Effector memory CD4-positive, alpha-beta T cell (primary cell): ENCODE measurements around the gene TNFRSF18.

Experiments
- DNase-seq, 3 donors: peaks; one replicate each; pipeline ENCODE4 v3.0.0-alpha.2; 2020
- H3K27ac ChIP-seq: 2 replicates; pipeline ENCODE4 v1.7.0; 2013; ENCODE audit warnings: mild to moderate bottlenecking, low read length, moderate library complexity; ENCODE audit not compliant: insufficient read depth, poor library complexity, severe bottlenecking
- H3K27me3 ChIP-seq: replicated peaks from 2 replicates; pipeline ENCODE4 v1.7.0; 2013; ENCODE audit warnings: mild to moderate bottlenecking, low read length; ENCODE audit not compliant: insufficient read depth, control insufficient read depth, poor library complexity, severe bottlenecking
- H3K36me3 ChIP-seq: 2 replicates; pipeline ENCODE4 v1.7.0; 2013; ENCODE audit warnings: mild to moderate bottlenecking, low read length, moderate library complexity; ENCODE audit not compliant: control insufficient read depth, insufficient read depth
- H3K4me1 ChIP-seq: 2 replicates; pipeline ENCODE4 v1.7.0; 2013; ENCODE audit warnings: low read length, mild to moderate bottlenecking; ENCODE audit not compliant: control insufficient read depth, insufficient read depth, poor library complexity, severe bottlenecking
- H3K4me3 ChIP-seq: 2 replicates; pipeline ENCODE4 v1.7.0; 2013; ENCODE audit warnings: low read length, low read depth, mild to moderate bottlenecking; ENCODE audit not compliant: insufficient read depth, poor library complexity, severe bottlenecking
- H3K9me3 ChIP-seq: 2 replicates; pipeline ENCODE4 v1.7.0; 2013; ENCODE audit warnings: mild to moderate bottlenecking, low read length, moderate library complexity; ENCODE audit not compliant: control insufficient read depth

Gene TNFRSF18

GRCh38 chr1:1164701-1165451 is 41.5 kb downstream of the TNFRSF18 start:
- peaks cover 2% of the 10 kb centered on the region for H3K4me1 ChIP-seq
- no peaks in the 10 kb centered on the region for H3K9me3 ChIP-seq
- H3K36me3 ChIP-seq, result no peaks in the 10 kb centered on the region
- no peak overlapping the region for H3K4me3 ChIP-seq
- no peak for DNase-seq
- no peak overlapping the region for H3K27ac ChIP-seq
- no peaks in the 10 kb centered on the region for H3K27me3 ChIP-seq

- DNase-seq, result no peak
- Histone ChIP-seq H3K27ac (no peak overlapping the region), H3K36me3 (no peaks in the 10 kb centered on the region), H3K4me3 (no peak overlapping the region), H3K4me1 (no peaks in the 10 kb centered on the region), H3K9me3 (no peaks in the 10 kb centered on the region), H3K27me3 (no peaks in the 10 kb centered on the region)
Measured at GRCh38 chr1:1164361-1164700, 42.1 kb downstream of the TNFRSF18 start.

GRCh38 chr1:1163538-1164070 is 42.8 kb downstream of the TNFRSF18 start:
- Histone ChIP-seq H3K9me3 (no peaks in the 10 kb centered on the region), H3K4me1 (peaks cover under 1% of the 10 kb centered on the region), H3K4me3 (no peak overlapping the region), H3K27me3 (no peaks in the 10 kb centered on the region), H3K27ac (no peak overlapping the region), H3K36me3 (no peaks in the 10 kb centered on the region)
- DNase-seq, result no peak

- H3K27ac ChIP-seq, result no peak overlapping the region
- no peaks in the 10 kb centered on the region for H3K36me3 ChIP-seq
- no peaks in the 10 kb centered on the region for H3K9me3 ChIP-seq
- H3K4me3 ChIP-seq, result no peak overlapping the region
- peaks cover 8% of the 10 kb centered on the region for H3K4me1 ChIP-seq
- DNase-seq, result no peak
- no peaks in the 10 kb centered on the region for H3K27me3 ChIP-seq
Measured at GRCh38 chr1:1162597-1163537, 43.5 kb downstream of the TNFRSF18 start.

GRCh38 chr1:1161683-1162079 is 44.7 kb downstream of the TNFRSF18 start:
- no peaks in the 10 kb centered on the region for H3K27me3 ChIP-seq
- no peaks in the 10 kb centered on the region for H3K9me3 ChIP-seq
- no peak overlapping the region for H3K4me3 ChIP-seq
- H3K27ac ChIP-seq, result no peak overlapping the region
- peaks cover 11% of the 10 kb centered on the region for H3K4me1 ChIP-seq
- no peaks in the 10 kb centered on the region for H3K36me3 ChIP-seq
- DNase-seq, result no peak

- Histone ChIP-seq H3K9me3 (no peaks in the 10 kb centered on the region), H3K36me3 (no peaks in the 10 kb centered on the region), H3K4me3 (no peak overlapping the region), H3K4me1 (peaks cover 11% of the 10 kb centered on the region), H3K27ac (no peak overlapping the region), H3K27me3 (no peaks in the 10 kb centered on the region)
- no peak for DNase-seq
Measured at GRCh38 chr1:1161078-1161682, 45.2 kb downstream of the TNFRSF18 start.

- DNase-seq, result no peak
- no peak overlapping the region for H3K4me3 ChIP-seq
- H3K27ac ChIP-seq, result no peak overlapping the region
- H3K9me3 ChIP-seq, result no peaks in the 10 kb centered on the region
- H3K4me1 ChIP-seq, result peaks cover 11% of the 10 kb centered on the region
- H3K36me3 ChIP-seq, result no peaks in the 10 kb centered on the region
- H3K27me3 ChIP-seq, result no peaks in the 10 kb centered on the region
Measured at GRCh38 chr1:1160281-1160930, 46.0 kb downstream of the TNFRSF18 start.

GRCh38 chr1:1157914-1158710 is 48.3 kb downstream of the TNFRSF18 start:
- peak in 1 of 3 donors; percentile 15 for DNase-seq

GRCh38 chr1:1157426-1157913 is 48.9 kb downstream of the TNFRSF18 start:
- H3K36me3 ChIP-seq, result no peaks in the 10 kb centered on the region
- peak overlapping the region; percentile 76 for H3K4me3 ChIP-seq
- DNase-seq, result peak; percentile 43 to 60 (median 51)
- H3K27me3 ChIP-seq, result no peaks in the 10 kb centered on the region
- H3K4me1 ChIP-seq, result peaks cover 11% of the 10 kb centered on the region
- peak overlapping the region; percentile 74 for H3K27ac ChIP-seq
- H3K9me3 ChIP-seq, result no peaks in the 10 kb centered on the region

More at GRCh38 chr1:1157914-1158710, 48.3 kb downstream of the TNFRSF18 start:
- Histone ChIP-seq H3K9me3 (no peaks in the 10 kb centered on the region), H3K4me3 (peak overlapping the region; percentile 76), H3K27me3 (no peaks in the 10 kb centered on the region), H3K36me3 (no peaks in the 10 kb centered on the region), H3K4me1 (peaks cover 11% of the 10 kb centered on the region), H3K27ac (peak overlapping the region; percentile 74)
